ENCODE measurements around the gene APBA3. TPM values are rescaled to one million over a fixed set of nuclear protein-coding genes. Genes with fewer than 3 reads are reported as not detected.

APBA3 gene
- polyA plus RNA-seq, 1 donor (not counting 4 experiments of a cell fraction or from before 2014, with no cell fraction given): 6.7 TPM

DNA sequence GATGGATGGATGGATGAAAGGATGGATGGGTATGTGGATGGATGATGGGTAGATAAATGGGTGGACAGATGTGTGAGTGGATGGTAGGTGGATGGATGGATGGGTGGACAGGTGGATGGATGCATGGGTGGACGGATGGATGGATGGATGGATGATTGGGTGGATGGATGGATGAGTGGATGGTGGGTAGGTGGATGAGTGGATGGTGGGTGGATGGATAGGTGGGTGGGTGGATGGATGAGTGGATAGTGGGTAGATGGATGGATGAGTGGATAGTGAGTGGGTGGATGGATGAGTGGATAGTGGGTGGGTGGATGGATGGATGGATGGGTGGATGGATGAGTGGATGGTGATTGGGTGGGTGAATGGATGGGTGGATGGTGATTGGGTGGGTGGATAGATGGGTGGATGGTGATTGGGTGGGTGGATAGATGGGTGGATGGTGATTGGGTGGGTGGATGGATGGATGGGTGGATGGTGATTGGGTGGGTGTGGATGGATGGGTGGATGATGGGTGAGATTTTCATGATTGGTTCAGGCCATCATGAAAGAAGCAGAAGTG lies 15.1 kb upstream of the APBA3 start:
- dilution Hi-C loops (cut with MboI; ENCODE audit: extremely low pct_ligation_motif_present, low sequenced_read_pairs): no loop called here
- no peaks in the 10 kb centered on the region for H3K9me3 ChIP-seq (ENCODE audit: control insufficient read depth, low read depth, low read length)
- no peak overlapping the region for H3K4me3 ChIP-seq (ENCODE audit: control insufficient read depth in 2 of 3, extremely low read depth in 1 of 3, insufficient read depth in 2 of 3, low read depth in 1 of 3, low read length in 3 of 3)
- H4K20me1 ChIP-seq (ENCODE audit: control insufficient read depth, extremely low read depth, insufficient read depth, low read length): no peaks in the 10 kb centered on the region
- no peak overlapping the region for H2AFZ ChIP-seq (ENCODE audit: control insufficient read depth, low read length)
- no peak overlapping the region for H3K9ac ChIP-seq (ENCODE audit: control insufficient read depth, extremely low read depth, insufficient read depth, low read length)
- H3K4me1 ChIP-seq (ENCODE audit: control insufficient read depth, extremely low read depth, insufficient read depth, low read length): no peaks in the 10 kb centered on the region
- H3K79me2 ChIP-seq (ENCODE audit: control insufficient read depth, insufficient read depth, low read length): no peaks in the 10 kb centered on the region
- no peak overlapping the region for H3K4me2 ChIP-seq (ENCODE audit: control insufficient read depth, extremely low read depth, insufficient read depth, low read depth, low read length)
- H3K36me3 ChIP-seq (ENCODE audit: control insufficient read depth in 2 of 2, extremely low read depth in 1 of 2, insufficient read depth in 2 of 2, low read length in 2 of 2): no peaks in the 10 kb centered on the region
- no peak for TF ChIP-seq EZH2 (IDR thresholded peaks at IDR 0.05; ENCODE audit: low read length)
- TF ChIP-seq, protein P1, sequence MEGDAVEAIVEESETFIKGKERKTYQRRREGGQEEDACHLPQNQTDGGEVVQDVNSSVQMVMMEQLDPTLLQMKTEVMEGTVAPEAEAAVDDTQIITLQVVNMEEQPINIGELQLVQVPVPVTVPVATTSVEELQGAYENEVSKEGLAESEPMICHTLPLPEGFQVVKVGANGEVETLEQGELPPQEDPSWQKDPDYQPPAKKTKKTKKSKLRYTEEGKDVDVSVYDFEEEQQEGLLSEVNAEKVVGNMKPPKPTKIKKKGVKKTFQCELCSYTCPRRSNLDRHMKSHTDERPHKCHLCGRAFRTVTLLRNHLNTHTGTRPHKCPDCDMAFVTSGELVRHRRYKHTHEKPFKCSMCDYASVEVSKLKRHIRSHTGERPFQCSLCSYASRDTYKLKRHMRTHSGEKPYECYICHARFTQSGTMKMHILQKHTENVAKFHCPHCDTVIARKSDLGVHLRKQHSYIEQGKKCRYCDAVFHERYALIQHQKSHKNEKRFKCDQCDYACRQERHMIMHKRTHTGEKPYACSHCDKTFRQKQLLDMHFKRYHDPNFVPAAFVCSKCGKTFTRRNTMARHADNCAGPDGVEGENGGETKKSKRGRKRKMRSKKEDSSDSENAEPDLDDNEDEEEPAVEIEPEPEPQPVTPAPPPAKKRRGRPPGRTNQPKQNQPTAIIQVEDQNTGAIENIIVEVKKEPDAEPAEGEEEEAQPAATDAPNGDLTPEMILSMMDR (optimal IDR thresholded peaks at IDR 0.05 in 1 of 3, IDR thresholded peaks at IDR 0.05 in 1 of 3, conservative IDR thresholded peaks at IDR 0.05 in 1 of 3; ENCODE audit: extremely low read depth in 1 of 3, insufficient read depth in 2 of 3, low read length in 3 of 3): no peak
- no peak overlapping the region for H3K27ac ChIP-seq (ENCODE audit: control insufficient read depth, insufficient read depth, low read length)
- FAIRE-seq: no peak
- DNase-seq (ENCODE audit: low read depth, low spot score): no peak
- no peaks in the 10 kb centered on the region for H3K9me1 ChIP-seq (ENCODE audit: control insufficient read depth, extremely low read depth, insufficient read depth, low read length)
- H3K27me3 ChIP-seq (ENCODE audit: control insufficient read depth, extremely low read depth, insufficient read depth, low read length): no peaks in the 10 kb centered on the region

DNA sequence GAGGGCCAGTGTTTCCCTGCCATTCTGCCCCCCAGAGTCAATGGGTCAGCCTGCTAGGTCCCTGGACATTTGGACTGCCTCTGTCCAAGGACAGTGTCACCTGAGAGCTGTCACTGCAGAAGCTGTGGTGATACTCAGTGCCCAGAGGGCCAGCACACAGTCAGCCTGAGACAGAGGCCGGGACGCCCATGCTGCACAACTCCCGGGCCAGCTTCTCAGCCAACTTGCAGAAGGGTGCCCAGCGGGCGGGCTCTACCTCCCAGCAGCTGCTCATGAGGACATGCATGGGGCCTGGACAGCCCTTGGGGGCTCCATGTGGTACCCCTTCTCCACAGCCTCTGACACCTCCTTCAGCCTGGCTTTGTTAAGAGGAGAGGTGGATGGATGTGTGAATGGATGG lies 14.3 kb upstream of the APBA3 start:
- DNase-seq (ENCODE audit: low read depth, low spot score) (no peak), FAIRE-seq (no peak)
- Histone ChIP-seq H3K9ac (ENCODE audit: control insufficient read depth, extremely low read depth, insufficient read depth, low read length) (no peak overlapping the region), H3K36me3 (ENCODE audit: control insufficient read depth in 2 of 2, extremely low read depth in 1 of 2, insufficient read depth in 2 of 2, low read length in 2 of 2) (no peaks in the 10 kb centered on the region), H3K4me2 (ENCODE audit: control insufficient read depth, extremely low read depth, insufficient read depth, low read depth, low read length) (no peak overlapping the region), H3K4me3 (ENCODE audit: control insufficient read depth in 2 of 3, extremely low read depth in 1 of 3, insufficient read depth in 2 of 3, low read depth in 1 of 3, low read length in 3 of 3) (no peak overlapping the region), H3K4me1 (ENCODE audit: control insufficient read depth, extremely low read depth, insufficient read depth, low read length) (no peaks in the 10 kb centered on the region), H2AFZ (ENCODE audit: control insufficient read depth, low read length) (no peak overlapping the region), H3K27ac (ENCODE audit: control insufficient read depth, insufficient read depth, low read length) (no peak overlapping the region), H3K9me3 (ENCODE audit: control insufficient read depth, low read depth, low read length) (no peaks in the 10 kb centered on the region), H4K20me1 (ENCODE audit: control insufficient read depth, extremely low read depth, insufficient read depth, low read length) (no peaks in the 10 kb centered on the region), H3K79me2 (ENCODE audit: control insufficient read depth, insufficient read depth, low read length) (no peaks in the 10 kb centered on the region), H3K27me3 (ENCODE audit: control insufficient read depth, extremely low read depth, insufficient read depth, low read length) (peaks cover 6% of the 10 kb centered on the region), H3K9me1 (ENCODE audit: control insufficient read depth, extremely low read depth, insufficient read depth, low read length) (no peaks in the 10 kb centered on the region)
- dilution Hi-C loops (cut with MboI; ENCODE audit: extremely low pct_ligation_motif_present, low sequenced_read_pairs): no loop called here
- TF ChIP-seq EZH2 (IDR thresholded peaks at IDR 0.05; ENCODE audit: low read length): no peak
- TF ChIP-seq, protein P1 (optimal IDR thresholded peaks at IDR 0.05 in 1 of 3, IDR thresholded peaks at IDR 0.05 in 1 of 3, conservative IDR thresholded peaks at IDR 0.05 in 1 of 3; ENCODE audit: extremely low read depth in 1 of 3, insufficient read depth in 2 of 3, low read length in 3 of 3): no peak
